Fibroblast of skin of left quadriceps (primary cell): ENCODE measurements around the gene FUT3.
"Not testable (repeated sequence)": the region's sequence is repeated elsewhere in the genome, so short reads cannot be mapped to it uniquely, and the experiment has no call there.

Experiments used
- DNase-seq, 2 experiments: peaks; one replicate each; pipeline ENCODE4 v3.0.0-alpha.2; 2013; ENCODE audit warnings: low read depth in 2 of 2

The FUT3 gene

DNA sequence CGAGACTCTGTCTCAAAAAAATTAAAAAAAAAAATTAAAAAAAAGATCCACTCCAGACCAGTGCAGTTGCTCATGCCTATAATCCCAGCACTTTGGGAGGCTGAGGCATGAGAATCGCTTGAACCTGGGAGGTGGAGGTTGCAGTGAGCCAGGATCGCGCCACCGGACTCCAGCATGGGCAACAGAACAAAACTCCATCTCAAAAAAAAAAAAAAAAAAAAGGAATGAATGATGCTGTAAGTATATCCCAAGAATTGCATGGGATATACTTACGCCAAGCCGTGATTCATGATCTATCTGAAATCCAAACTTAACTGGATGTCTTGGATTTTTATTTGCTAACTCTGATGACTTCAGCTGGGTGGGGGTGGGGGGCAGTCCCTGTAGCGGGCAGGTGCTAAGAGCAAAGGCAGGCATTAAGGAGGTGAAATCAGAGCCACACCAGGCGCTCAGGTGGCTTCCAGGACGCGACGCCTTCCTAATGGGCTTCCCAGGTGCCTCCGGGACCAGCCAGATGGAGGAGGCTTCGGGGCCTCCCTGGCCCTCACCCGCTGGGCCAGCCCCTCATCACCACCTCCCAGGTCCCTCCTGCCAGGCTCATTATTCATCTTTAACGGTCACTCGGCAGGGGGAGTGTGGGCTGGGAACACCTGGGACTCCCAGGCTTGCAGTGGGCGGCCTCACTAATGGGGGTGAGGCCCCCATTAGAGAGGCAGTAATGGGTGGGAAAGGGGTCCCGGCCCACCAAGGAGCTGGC lies 30.5 kb upstream of the FUT3 start:
- DNase-seq, result no peak

GRCh38 chr19:5880604-5881078 lies 29.4 kb upstream of the FUT3 start:
- peak; percentile 17 to 24 for DNase-seq

DNA sequence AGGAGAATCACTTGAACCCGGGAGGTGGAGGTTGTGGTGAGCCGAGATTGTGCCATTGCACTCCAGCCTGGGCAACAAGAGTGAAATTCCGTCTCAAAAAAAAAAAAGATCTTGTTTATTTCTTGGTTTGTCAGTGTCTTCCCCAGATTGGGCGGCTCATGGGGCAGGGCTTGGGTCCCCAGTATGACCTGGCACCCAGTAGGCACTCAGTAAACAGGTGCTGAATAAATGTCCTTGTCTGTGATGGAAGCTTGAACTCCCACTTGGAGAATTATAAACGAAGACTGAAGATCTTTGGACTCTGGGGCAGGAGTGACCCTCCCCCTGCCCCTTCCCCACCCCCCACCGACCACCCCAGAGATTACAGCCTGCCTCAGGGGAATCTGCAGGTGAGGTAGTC lies 28.9 kb upstream of the FUT3 start:
- no peak for DNase-seq

DNA sequence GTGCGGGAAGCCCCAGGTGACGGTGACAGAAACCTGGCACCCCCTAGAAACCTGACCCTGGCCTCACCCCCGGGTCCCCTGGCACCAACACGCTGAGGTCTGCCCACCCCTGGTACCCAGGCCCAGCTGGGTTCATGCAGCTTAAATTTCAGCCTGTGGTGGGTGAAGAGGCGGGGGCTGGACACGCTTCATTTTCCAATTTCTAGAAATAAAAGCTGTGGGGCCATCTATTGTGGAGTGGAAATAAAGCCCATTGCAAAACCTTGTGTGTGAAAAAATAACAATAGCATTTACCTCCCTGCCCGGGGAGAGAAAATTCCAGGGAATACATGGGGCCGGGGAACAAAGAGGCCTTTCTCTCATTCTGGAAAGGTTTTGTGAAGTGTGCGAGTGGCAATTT lies 26.6 kb upstream of the FUT3 start:
- no peak for DNase-seq

DNA sequence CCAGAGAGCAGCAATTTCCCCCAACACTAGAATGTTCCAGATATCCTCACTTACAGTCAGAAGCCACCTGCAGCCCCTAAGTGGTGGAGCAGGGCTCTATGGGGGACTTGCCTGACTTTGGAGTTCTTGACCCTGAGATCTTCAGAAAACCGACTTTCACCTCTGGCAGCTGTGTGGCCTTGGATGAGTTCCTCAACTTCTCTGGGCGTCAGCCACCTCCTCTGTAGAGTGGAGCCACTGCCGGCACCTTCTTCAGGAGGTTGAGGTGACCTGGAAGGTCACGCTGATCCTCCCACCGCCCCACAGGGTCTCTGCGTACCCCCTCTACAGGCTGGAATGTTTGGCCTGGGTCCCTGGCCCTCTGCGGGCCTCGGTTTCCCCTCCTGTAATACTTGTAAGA lies 26.2 kb upstream of the FUT3 start:
- DNase-seq, result no peak

DNA sequence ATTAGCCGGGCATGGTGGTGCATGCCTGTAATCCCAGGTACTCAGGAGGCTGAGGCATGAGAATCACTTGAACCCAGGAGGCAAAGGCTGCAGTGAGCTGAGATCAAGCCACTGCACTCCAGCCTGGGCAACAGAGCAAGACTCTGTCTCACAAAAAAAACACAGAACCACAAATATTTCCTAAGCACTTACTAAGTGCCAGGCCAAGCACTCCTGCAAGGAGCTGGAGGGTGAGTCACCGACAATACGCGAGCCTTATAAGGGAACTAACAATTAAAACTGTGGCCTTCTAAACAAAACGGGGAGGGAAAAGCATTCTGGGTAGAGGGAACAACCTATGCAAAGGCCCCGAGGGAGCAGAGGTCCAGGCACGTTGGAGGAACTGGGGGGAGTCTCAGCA lies 23.2 kb upstream of the FUT3 start:
- DNase-seq, result peak in 1 of 2 experiments; percentile 6

DNA sequence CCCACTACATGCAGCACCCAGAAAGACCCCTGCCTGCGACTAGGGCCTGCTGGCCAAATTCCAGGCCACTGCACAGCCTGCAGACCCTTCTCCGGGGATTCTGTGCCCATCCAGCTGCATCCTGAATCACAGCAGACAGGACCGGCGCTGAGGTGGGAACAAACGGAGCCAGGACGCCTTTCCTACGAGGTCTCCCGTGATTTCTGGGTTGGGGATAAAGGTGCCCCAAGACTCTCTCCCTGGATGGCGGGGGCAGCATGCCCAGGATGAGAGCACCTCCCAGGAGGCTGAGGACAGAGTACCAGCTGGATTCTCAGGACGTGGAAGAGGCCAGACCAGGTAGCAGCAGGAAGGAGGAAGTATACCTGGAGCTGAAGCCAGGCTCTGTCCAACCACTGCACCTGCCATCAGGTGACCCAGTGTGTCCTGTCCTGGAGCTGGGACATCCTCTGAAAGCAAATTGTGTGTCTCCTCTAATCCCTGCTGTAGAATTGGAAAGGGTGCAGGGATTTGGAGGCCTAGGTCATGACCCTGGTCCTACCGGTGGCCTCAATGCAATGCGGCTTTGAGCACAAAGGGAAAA lies 22.5 kb upstream of the FUT3 start:
- DNase-seq, result no peak

DNA sequence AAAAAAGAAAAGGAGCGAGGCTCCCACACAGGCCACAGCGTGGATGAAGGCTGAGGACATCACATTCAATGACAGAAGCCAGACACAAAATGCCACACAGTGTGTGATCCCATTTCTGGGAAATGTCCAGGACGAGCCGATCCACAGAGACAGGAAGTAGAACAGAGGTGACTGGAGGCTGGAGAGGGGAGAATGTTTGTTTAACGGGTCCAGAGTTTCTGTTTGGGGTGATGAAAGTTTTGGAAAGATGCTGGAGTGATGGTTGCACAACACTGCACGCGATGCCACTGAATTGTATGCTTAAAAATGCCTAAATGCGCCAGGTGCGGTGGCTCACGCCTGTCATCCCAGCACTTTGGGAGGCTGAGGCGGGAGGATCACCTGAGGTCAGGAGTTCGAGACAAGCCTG lies 19.7 kb upstream of the FUT3 start:
- DNase-seq, result no peak

- no peak for DNase-seq
Measured at GRCh38 chr19:5867201-5868136, 16.2 kb upstream of the FUT3 start.

DNA sequence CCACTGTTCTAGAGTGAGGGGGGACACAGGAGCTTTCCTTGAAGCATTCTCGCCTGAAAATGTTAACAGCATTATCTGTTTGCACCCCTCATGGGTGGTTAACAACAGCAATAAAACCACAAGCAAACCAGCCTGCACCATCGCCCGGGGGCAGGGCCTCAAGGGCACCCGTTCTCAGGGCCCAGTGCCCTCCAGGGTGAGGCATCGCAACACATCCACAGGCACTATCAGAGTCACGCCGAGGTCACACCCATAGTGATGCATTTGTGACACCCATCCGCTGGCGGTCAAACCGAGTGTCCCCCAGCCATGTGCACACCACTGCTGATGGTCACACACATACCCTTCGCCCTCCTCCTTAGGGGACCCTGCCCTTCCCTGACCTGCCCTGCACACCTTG lies 14.5 kb upstream of the FUT3 start:
- no peak for DNase-seq

DNA sequence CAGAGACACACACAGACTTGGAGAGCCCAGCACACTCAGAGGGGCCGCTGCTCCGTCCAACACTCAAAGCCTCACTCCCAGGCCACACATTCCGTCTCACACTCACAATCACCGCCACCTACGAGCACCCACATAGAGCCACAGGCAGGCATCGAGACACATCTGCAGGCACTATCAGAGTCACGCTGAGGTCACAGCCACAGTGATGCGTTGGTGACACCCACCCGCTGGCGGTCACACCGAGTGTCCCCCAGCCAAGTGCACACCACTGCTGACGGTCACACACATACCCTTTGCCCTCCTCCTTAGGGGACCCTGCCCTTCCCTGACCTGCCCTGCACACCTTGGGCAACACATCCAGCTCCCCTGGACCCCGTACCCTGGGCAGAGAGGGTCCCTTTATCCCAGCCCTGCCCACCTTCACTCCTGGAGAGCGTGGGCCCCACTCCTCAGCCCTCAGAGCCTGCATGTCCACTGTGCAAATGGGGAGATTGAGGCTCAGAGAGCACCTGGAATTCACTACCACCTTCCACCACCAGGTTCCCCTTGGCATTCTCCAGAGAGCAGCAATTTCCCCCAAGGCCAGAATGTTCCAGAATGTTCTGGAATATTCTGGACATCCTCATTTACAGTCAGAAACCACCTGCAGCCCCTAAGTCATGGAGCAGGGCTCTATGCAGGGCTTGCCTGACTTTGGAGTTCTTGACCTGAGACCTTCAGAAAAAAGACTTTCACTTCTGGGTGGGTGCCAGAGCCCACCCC lies 13.7 kb upstream of the FUT3 start:
- no peak for DNase-seq

DNA sequence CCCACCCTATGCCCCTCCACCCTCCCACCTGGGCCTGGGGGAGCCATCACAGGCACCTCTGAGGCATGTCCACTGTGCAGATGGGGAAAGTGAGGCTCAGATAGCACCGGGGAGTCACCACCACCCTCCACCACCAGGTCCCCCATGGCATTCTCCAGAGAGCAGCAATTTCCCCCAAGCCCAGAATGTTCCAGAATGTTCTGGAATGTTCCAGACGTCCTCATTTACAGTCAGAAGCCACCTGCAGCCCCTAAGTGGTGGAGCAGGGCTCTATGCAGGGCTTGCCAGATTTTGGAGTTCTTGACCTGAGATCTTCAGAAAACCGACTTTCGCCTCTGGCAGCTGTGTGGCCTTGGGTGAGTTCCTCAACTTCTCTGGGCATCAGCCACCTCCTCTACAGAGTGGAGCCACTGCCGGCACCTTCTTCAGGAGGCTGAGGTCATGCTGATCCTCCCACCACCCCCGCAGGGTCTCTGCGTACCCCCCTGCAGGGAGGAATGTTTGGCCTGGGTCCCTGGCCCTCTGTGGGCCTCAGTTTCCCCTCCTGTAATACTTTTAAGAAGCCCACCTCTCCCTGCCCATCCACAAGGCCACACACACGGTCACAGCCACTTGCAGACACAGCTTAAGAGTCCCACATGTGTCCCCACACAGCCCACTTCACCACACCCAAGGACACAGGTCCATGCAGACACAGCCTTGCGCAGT lies 12.9 kb upstream of the FUT3 start:
- no peak for DNase-seq

DNA sequence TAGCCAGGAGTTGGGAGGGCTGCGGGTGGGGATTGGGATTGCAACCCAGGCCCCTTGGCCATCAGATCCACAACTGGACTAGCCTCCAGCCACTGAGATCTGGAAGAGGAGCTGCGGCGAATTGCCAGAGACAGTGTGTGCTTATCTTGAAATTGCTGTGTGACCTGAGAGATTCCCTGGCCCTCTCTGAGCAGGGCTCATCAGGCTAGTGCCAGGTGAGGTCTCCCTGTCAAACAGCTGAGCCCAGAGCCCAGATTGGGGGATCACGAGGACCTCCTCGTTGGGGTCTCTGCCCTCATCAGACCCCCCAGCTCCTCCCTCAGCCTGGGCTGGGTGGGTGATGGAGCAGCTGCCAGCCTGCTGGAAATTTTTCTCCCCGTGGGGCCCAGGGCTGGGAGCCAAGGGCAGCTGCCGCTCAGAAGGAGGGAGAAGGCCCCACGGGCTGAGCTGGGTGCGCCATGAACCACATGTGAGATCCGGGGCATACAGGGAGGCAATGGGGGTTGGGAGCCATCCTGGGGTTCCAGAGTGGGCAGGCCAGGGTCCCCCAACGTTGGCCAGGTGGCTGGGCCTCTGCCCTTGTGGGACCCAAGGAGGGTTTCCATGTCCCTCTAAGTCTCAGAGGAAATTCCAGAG lies 11.9 kb upstream of the FUT3 start:
- DNase-seq, result no peak

- DNase-seq, result no peak
Measured at GRCh38 chr19:5857203-5858081, 6.2 kb upstream of the FUT3 start.

- DNase-seq, result not testable (repeated sequence)
Measured at GRCh38 chr19:5855151-5855550, 3.9 kb upstream of the FUT3 start.

GRCh38 chr19:5854121-5854520 lies 2.9 kb upstream of the FUT3 start:
- not testable (repeated sequence) for DNase-seq

DNA sequence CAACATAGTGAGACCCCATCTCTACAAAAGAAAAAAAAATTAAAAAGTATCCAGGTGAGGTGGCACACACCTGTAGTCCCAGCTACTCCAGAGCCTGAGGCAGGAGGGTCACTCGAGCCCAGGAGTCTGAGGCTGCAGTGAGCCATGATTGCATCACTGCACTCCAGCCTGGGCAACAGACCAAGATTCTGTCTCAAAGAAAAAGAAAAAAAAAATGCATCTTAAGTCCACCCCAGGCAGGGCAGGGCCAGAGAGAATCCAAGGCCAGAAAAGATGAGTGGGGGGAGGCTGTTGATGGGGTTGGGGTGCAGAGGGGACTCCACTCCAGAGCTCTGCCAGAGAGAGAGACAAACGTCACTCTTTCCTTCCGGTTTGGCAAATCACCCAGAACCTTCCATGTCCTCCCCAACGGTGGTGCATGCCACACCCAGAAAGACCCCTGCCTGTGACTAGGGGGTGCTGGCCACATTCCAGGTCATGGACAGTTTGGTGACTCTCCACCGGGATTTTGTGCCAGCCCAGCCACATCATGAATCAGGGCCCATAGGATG lies 431 bp downstream of the FUT3 start:
- peak in 1 of 2 experiments; percentile 26 for DNase-seq

DNA sequence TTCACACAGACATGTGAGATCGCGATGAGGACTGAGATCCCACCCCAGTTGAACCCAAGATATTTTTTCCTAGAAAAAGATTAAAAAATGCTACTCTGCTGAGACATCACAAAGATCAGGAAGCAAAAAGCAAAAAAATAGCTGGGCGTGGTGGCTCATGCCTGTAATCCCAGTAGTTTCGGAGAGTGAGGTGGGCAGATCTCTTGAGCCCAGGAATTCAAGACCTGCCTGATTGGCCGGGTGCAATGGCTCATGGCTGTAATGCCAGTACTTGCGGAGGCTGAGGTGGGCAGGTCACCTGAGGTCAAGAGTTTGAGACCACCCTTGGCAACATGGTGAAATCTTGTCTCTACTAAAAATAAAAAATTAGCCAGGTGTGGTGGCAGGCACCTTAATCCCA lies 1.1 kb downstream of the FUT3 start:
- DNase-seq, result no peak

- DNase-seq, result not testable (repeated sequence)
Measured at GRCh38 chr19:5848621-5849020, 2.6 kb downstream of the FUT3 start.
